Heart left ventricle (tissue), 13 donors: ENCODE data around the gene HSDL1.

Experiments
- POLR2A ChIP-seq, 2 donors: fragments of 450-650 bp; IDR thresholded peaks; one replicate each; pipeline ENCODE4 v1.6.1; 2017; ENCODE audit warnings: antibody characterized with exemption in 2 of 2, mild to moderate bottlenecking in 2 of 2, moderate library complexity in 2 of 2
- TF ChIP-seq, protein P1 (sequence below), 12 donors: fragments of 200-600 bp; sonication (generic) in 4 of 12; IDR thresholded peaks; one replicate each; pipeline versions ENCODE4 v1.5.0 to v1.8.0; 2018 to 2022; ENCODE audit warnings: antibody characterized with exemption in 12 of 12, mild to moderate bottlenecking in 5 of 12
- donor health status: ischemic (EF 13 %, LVEDD 7.1; RV severe dilation, severe dysfunction).
- donor health status: DM: no; HTN: yes; CAD: no.
- donor health status: DM: no; HTN: no; CAD: no.
- donor health status: ischemic (EF 25% LVEDD 6.9; RV normal size, moderate dysfunction).
- donor health status: ischemic (EF 25% LVEDD 5.7; RV mildly dilated, moderate dysfunction).
- donor health status: ischemic (EF 35%, LVEDD 5.7; RV mildly dilated, moderate dysfunction).
- donor health status: nonischemic (EF 11% LVEDD 7.7; RV severe dilation, severe dysfunction).
- donor health status: DM: yes; HTN: yes; CAD: no.
- donor health status: PGD.
- donor health status: ischemic (EF 29% LVEDD 5.4; RV normal size, mild dysfunction).
- donor health status: nonischemic (EF 23%, LVEDD 6.1; RV moderate dilation, normal function).

DNA sequence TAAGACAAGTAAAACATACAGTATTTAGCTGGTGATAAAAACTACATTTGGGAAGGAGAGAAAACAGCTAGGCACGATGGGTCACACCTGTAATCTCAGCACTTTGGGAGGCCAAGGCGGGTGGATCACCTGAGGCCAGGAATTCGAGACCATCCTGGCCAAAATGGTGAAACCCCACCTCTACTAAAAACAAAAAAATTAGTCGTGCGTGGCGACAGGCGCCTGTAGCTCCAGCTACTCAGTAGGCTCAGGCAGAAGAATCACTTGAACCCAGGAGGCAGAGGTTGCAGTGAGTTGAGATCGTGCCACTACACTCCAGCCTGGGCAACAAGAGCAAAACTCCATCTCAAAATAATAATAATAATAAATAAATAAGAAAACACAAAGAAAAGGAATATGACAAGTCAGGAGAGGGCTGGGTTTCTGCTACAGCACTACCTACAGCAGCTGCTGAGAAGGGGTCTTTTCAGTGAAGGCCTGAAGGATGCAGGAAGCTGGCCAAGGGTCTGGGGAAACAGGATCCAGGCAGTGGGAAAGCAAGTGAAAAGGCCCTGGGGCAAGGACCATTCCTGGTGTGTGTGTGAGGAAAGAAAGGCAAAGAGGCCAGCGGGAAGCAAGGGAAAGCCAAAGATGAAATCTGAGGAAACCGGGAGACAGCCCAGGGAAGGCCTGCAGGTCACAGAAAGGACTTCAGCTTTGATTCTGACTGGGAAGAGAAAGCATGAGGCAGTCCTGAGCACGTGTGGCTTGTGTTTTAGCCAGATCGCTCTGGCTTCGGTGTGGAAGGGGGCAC, 38.8 kb downstream of the HSDL1 start:
- TF ChIP-seq, protein P1, sequence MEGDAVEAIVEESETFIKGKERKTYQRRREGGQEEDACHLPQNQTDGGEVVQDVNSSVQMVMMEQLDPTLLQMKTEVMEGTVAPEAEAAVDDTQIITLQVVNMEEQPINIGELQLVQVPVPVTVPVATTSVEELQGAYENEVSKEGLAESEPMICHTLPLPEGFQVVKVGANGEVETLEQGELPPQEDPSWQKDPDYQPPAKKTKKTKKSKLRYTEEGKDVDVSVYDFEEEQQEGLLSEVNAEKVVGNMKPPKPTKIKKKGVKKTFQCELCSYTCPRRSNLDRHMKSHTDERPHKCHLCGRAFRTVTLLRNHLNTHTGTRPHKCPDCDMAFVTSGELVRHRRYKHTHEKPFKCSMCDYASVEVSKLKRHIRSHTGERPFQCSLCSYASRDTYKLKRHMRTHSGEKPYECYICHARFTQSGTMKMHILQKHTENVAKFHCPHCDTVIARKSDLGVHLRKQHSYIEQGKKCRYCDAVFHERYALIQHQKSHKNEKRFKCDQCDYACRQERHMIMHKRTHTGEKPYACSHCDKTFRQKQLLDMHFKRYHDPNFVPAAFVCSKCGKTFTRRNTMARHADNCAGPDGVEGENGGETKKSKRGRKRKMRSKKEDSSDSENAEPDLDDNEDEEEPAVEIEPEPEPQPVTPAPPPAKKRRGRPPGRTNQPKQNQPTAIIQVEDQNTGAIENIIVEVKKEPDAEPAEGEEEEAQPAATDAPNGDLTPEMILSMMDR (IDR thresholded peaks at IDR 0.05): no peak
- no peak for TF ChIP-seq POLR2A (IDR thresholded peaks at IDR 0.05)
